Amniotic stem cell (primary cell): ENCODE data around the gene POLR1D.
"Not testable (repeated sequence)": the region's sequence is repeated elsewhere in the genome, so short reads cannot be mapped to it uniquely, and the experiment has no call there.

ENCODE experiments used
- DNase-seq: peaks from one replicate; lab custom pipeline; 2025; lab: John Stamatoyannopoulos, UW

Gene POLR1D

GRCh38 chr13:27617881-27618321, 3.8 kb upstream of the POLR1D start:
- no peak for DNase-seq

GRCh38 chr13:27619093-27619727, 2.5 kb upstream of the POLR1D start:
- no peak for DNase-seq

- DNase-seq, result no peak
Measured at GRCh38 chr13:27619728-27620376, 1.8 kb upstream of the POLR1D start.

GRCh38 chr13:27620377-27621115, 1.1 kb upstream of the POLR1D start, which contains the start of gene LNX2:
TSS of gene LNX2 (minus strand) at chr13:27620529. CDS start at chr13:27581703, 38,826 bp downstream.
- DNase-seq, result peak; percentile 88

- no peak for DNase-seq
Measured at GRCh38 chr13:27621116-27621365, 651 bp upstream of the POLR1D start.

GRCh38 chr13:27622102-27622820, 569 bp downstream of the POLR1D start:
- DNase-seq, result no peak

- no peak for DNase-seq
Measured at GRCh38 chr13:27622881-27623280, 1.2 kb downstream of the POLR1D start.

GRCh38 chr13:27624071-27624470, 2.4 kb downstream of the POLR1D start:
- no peak for DNase-seq

- DNase-seq, result no peak
Measured at GRCh38 chr13:27625839-27626238, 4.1 kb downstream of the POLR1D start.

- no peak for DNase-seq
Measured at GRCh38 chr13:27627380-27627779, 5.7 kb downstream of the POLR1D start.

GRCh38 chr13:27628081-27628480, 6.4 kb downstream of the POLR1D start:
- DNase-seq, result no peak

- DNase-seq, result not testable (repeated sequence)
Measured at GRCh38 chr13:27628766-27629165, 7.1 kb downstream of the POLR1D start.

- DNase-seq, result no peak
Measured at GRCh38 chr13:27631156-27631555, 9.5 kb downstream of the POLR1D start.

GRCh38 chr13:27631665-27632064, 10.0 kb downstream of the POLR1D start:
- DNase-seq, result no peak

GRCh38 chr13:27632214-27632613, 10.5 kb downstream of the POLR1D start:
- DNase-seq, result no peak

- DNase-seq, result no peak
Measured at GRCh38 chr13:27632648-27633047, 11.0 kb downstream of the POLR1D start.

GRCh38 chr13:27634231-27634630, 12.5 kb downstream of the POLR1D start:
- no peak for DNase-seq

GRCh38 chr13:27634791-27635190, 13.1 kb downstream of the POLR1D start:
- DNase-seq, result no peak

- no peak for DNase-seq
Measured at GRCh38 chr13:27635266-27635665, 13.6 kb downstream of the POLR1D start.

- DNase-seq, result no peak
Measured at GRCh38 chr13:27636589-27637288, 15.0 kb downstream of the POLR1D start.

GRCh38 chr13:27637289-27637626, 15.6 kb downstream of the POLR1D start:
- no peak for DNase-seq

- no peak for DNase-seq
Measured at GRCh38 chr13:27638001-27638400, 16.3 kb downstream of the POLR1D start.
